ENCODE measurements around the gene PTHLH.

The PTHLH gene

DNA sequence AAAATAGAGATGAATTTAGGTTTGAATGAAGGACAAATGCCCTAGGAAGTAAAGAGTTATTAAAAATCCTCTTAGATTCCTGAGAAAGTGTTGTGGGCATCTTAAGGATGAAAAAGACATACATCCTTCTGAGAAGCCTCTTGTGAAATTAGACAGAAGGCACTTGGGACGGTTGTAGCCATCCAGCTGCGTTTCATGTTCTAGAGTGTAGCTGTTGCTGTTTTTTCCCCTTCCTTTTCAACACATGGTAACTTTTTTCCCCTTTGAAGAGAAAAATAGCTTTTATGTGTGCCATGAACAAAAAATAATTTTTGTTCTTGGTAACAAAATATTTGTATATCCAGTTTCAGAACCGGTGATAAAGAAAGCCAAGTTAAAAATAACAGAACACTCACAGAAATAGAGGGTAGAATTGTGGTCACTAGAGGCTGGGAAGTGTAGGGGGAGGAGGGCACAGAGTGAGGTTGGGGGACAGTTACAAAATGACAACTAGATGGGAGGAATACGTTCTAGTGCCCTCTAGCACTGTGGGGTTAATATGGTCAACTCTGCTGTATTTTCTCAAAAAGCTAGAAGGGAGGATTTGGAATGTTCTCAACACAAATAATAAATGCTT is 58.4 kb downstream of the PTHLH start:
- no peaks in the 10 kb centered on the region for H3K9me3 ChIP-seq (ENCODE audit: control insufficient read depth, low read length)
- H3K27ac ChIP-seq (ENCODE audit: low read depth, low read length, severe bottlenecking): no peak overlapping the region
- WGBS, 2 experiments (ENCODE audit: insufficient coverage in 2 of 2): 100% methylated on average over 1 of the region's 4 CpGs; no CpG with 5 or more reads in 1 of the 2 experiments
- H3K4me3 ChIP-seq (ENCODE audit: extremely low read depth, insufficient read depth, low read length, poor library complexity, severe bottlenecking): no peak overlapping the region
- no peaks in the 10 kb centered on the region for H3K36me3 ChIP-seq (ENCODE audit: control insufficient read depth, insufficient read depth, low read length)
- no peaks in the 10 kb centered on the region for H3K4me1 ChIP-seq (ENCODE audit: control insufficient read depth, insufficient read depth, low read length, poor library complexity, severe bottlenecking)

DNA sequence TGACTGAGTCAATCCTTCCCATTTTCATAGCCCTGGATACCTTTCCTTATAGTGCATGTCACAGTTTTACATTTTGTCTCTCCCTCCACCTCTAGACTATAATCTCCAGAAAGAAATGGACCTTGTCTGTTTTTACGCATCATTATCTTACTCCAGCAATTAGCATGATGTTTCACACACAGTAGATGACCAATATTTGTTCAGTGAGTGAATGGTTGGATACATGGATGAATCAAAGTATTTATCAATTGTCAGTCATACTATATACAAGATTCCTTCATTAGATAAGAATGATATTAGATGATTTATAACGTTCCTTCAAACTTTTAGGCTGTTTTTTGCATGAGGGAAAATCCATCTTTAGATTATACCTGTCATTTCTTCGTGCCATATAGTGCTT is 61.1 kb downstream of the PTHLH start:
- no peaks in the 10 kb centered on the region for H3K36me3 ChIP-seq (ENCODE audit: control insufficient read depth, insufficient read depth, low read length)
- no peaks in the 10 kb centered on the region for H3K9me3 ChIP-seq (ENCODE audit: control insufficient read depth, low read length)
- H3K27ac ChIP-seq (ENCODE audit: low read depth, low read length, severe bottlenecking): no peak overlapping the region
- WGBS, 2 experiments (ENCODE audit: insufficient coverage in 2 of 2): no CpG with 5 or more reads among the region's 3 CpGs
- H3K4me3 ChIP-seq (ENCODE audit: extremely low read depth, insufficient read depth, low read length, poor library complexity, severe bottlenecking): no peak overlapping the region
- H3K4me1 ChIP-seq (ENCODE audit: control insufficient read depth, insufficient read depth, low read length, poor library complexity, severe bottlenecking): no peaks in the 10 kb centered on the region
